ENCODE results near the gene LDLRAD3. TPM values are rescaled to one million over a fixed set of nuclear protein-coding genes. Genes with fewer than 3 reads are reported as not detected.

Gene LDLRAD3
- polyA plus RNA-seq, 1 experiment: 7.8 TPM

- ChIA-PET POLR2A (no interaction called here), CTCF (interaction anchor here (0.8 to 1.6 kb wide), 4 partner anchors 10 to 22 kb away, joined by 3 to 5 read pairs (median 4); no protein-coding TSS in a partner anchor)
- Histone ChIP-seq H3K27ac (ENCODE audit: low read depth, low read length) (no peak overlapping the region), H3K27me3 (ENCODE audit: control insufficient read depth, insufficient read depth, low read length) (no peaks in the 10 kb centered on the region), H3K4me3 (ENCODE audit: low read depth, low read length) (no peak overlapping the region), H3K9me3 (ENCODE audit: control insufficient read depth, insufficient read depth, low read length) (peaks cover 9% of the 10 kb centered on the region)
- no peak for TF ChIP-seq CTCF (IDR thresholded peaks at IDR 0.05; ENCODE audit: low read depth, low read length)
- no peak for DNase-seq (ENCODE audit: low read depth, low spot score)
Measured at GRCh38 chr11:36109850-36110606, 166.2 kb downstream of the LDLRAD3 start.

- TF ChIP-seq CTCF (IDR thresholded peaks at IDR 0.05; ENCODE audit: low read depth, low read length): no peak
- Histone ChIP-seq H3K27ac (ENCODE audit: low read depth, low read length) (no peak overlapping the region), H3K4me3 (ENCODE audit: low read depth, low read length) (no peak overlapping the region), H3K27me3 (ENCODE audit: control insufficient read depth, insufficient read depth, low read length) (no peaks in the 10 kb centered on the region), H3K9me3 (ENCODE audit: control insufficient read depth, insufficient read depth, low read length) (peaks cover 9% of the 10 kb centered on the region)
- ChIA-PET CTCF (interaction anchor here (0.6 to 1.4 kb wide), 3 partner anchors 21 to 476 kb away, joined by 3 to 6 read pairs (median 6); no protein-coding TSS in a partner anchor), POLR2A (no interaction called here)
- DNase-seq (ENCODE audit: low read depth, low spot score): no peak
Measured at GRCh38 chr11:36110668-36111410, 167.0 kb downstream of the LDLRAD3 start.

- ChIA-PET CTCF (interaction anchor here (1.8 to 2.7 kb wide), 2 partner anchors 17 to 292 kb away, joined by 7 to 16 read pairs; no protein-coding TSS in a partner anchor), POLR2A (no interaction called here)
- Histone ChIP-seq H3K27me3 (ENCODE audit: control insufficient read depth, insufficient read depth, low read length) (no peaks in the 10 kb centered on the region), H3K9me3 (ENCODE audit: control insufficient read depth, insufficient read depth, low read length) (peaks cover 9% of the 10 kb centered on the region), H3K4me3 (ENCODE audit: low read depth, low read length) (no peak overlapping the region), H3K27ac (ENCODE audit: low read depth, low read length) (no peak overlapping the region)
- DNase-seq (ENCODE audit: low read depth, low spot score): no peak
- no peak for TF ChIP-seq CTCF (IDR thresholded peaks at IDR 0.05; ENCODE audit: low read depth, low read length)
Measured at GRCh38 chr11:36114095-36114494, 170.2 kb downstream of the LDLRAD3 start.

- peaks cover 9% of the 10 kb centered on the region for H3K9me3 ChIP-seq (ENCODE audit: control insufficient read depth, insufficient read depth, low read length)
- no peak overlapping the region for H3K27ac ChIP-seq (ENCODE audit: low read depth, low read length)
- DNase-seq (ENCODE audit: low read depth, low spot score): no peak
- CTCF ChIA-PET: interaction anchor here (0.8 to 2.7 kb wide), 2 partner anchors 16 to 73 kb away, joined by 3 to 16 read pairs; no protein-coding TSS in a partner anchor
- no peak overlapping the region for H3K4me3 ChIP-seq (ENCODE audit: low read depth, low read length)
- H3K27me3 ChIP-seq (ENCODE audit: control insufficient read depth, insufficient read depth, low read length): no peaks in the 10 kb centered on the region
- TF ChIP-seq CTCF (IDR thresholded peaks at IDR 0.05; ENCODE audit: low read depth, low read length): no peak
- POLR2A ChIA-PET: no interaction called here
Measured at GRCh38 chr11:36115378-36115801, 171.5 kb downstream of the LDLRAD3 start.

- DNase-seq (ENCODE audit: low read depth, low spot score): no peak
- Histone ChIP-seq H3K27me3 (ENCODE audit: control insufficient read depth, insufficient read depth, low read length) (no peaks in the 10 kb centered on the region), H3K9me3 (ENCODE audit: control insufficient read depth, insufficient read depth, low read length) (peaks cover 9% of the 10 kb centered on the region), H3K27ac (ENCODE audit: low read depth, low read length) (no peak overlapping the region), H3K4me3 (ENCODE audit: low read depth, low read length) (no peak overlapping the region)
- TF ChIP-seq CTCF (IDR thresholded peaks at IDR 0.05; ENCODE audit: low read depth, low read length): no peak
- ChIA-PET POLR2A (no interaction called here), CTCF (interaction anchor here (0.8 to 2.7 kb wide), 2 partner anchors 15 to 74 kb away, joined by 3 to 16 read pairs; no protein-coding TSS in a partner anchor)
Measured at GRCh38 chr11:36116161-36116560, 172.3 kb downstream of the LDLRAD3 start.
